Body of pancreas (tissue), 4 donors: ENCODE results near the gene UBE2V1. TPM values are rescaled to one million over a fixed set of nuclear protein-coding genes. Genes with fewer than 3 reads are reported as not detected.

Experiments
- ATAC-seq: fragments of 150-250 bp; one replicate; pipeline ENCODE4 v1.9.1; 2016
- DNase-seq, 4 donors: peaks; one replicate each; pipeline ENCODE4 v3.0.0-alpha.2; 2019
- H3K27ac ChIP-seq, 4 donors: fragments of 200-600 bp; sonication (generic); 1 replicate in 3 of 4; 2 replicates in 1 of 4; pipeline versions ENCODE4 v1.5.1 to v1.6.1; 2016 to 2019; ENCODE audit warnings: mild to moderate bottlenecking in 1 of 4, mixed read lengths in 1 of 4, moderate library complexity in 1 of 4
- H3K27me3 ChIP-seq, 2 donors: fragments of 200-600 bp; sonication (generic); one replicate each; pipeline ENCODE4 v1.6.0; 2016; ENCODE audit warnings: mild to moderate bottlenecking in 1 of 2
- H3K36me3 ChIP-seq, 2 donors: fragments of 200-600 bp; sonication (generic); replicated peaks in 1 of 2; 2 replicates each; pipeline ENCODE4 v1.5.1; 2016; ENCODE audit warnings: low read depth in 2 of 2; ENCODE audit not compliant: insufficient read depth in 1 of 2
- H3K4me1 ChIP-seq: fragments of 200-600 bp; sonication (generic); one replicate; pipeline ENCODE4 v1.6.0; 2016
- H3K4me3 ChIP-seq, 2 donors: fragments of 200-600 bp; sonication (generic); 1 replicate in 1 of 2; 2 replicates in 1 of 2; pipeline ENCODE4 v1.5.1; 2016 to 2019
- H3K9me3 ChIP-seq, 3 donors: fragments of 200-600 bp; sonication (generic); 1 replicate in 2 of 3; 2 replicates in 1 of 3; pipeline ENCODE4 v1.5.1; 2016
- CTCF ChIP-seq, 7 experiments: fragments of 450-650 bp in 4 of 7; fragments of 200-600 bp in 3 of 7; sonication (generic) in 3 of 7; IDR thresholded peaks; one replicate each; pipeline ENCODE4 v1.5.1; 2016 to 2019; ENCODE audit warnings: antibody characterized with exemption in 7 of 7
- POLR2A ChIP-seq, 3 donors: fragments of 450-650 bp; IDR thresholded peaks; one replicate each; pipeline ENCODE4 v1.6.1; 2016; ENCODE audit warnings: antibody characterized with exemption in 3 of 3, mild to moderate bottlenecking in 2 of 3
- WGBS, 2 donors: methylation state at CpG; one replicate each; pipeline ENCODE4 v1.1.5; 2017; 5-methylcytosine and 5-hydroxymethylcytosine counted together
- intact Hi-C: fragments of 100-400 bp; cut with DNase I; formaldehyde crosslinking; loops from one replicate; pipeline ENCODE4 v1.15.1; 2023
- total RNA-seq, 2 donors: library from RNA; depleted of rRNA; stranded (reverse); fragments of >200 nt; gene quantifications; one replicate each; pipeline ENCODE4 v1.1.0, GENCODE V29; 2016

UBE2V1 gene
- total RNA-seq, 2 donors from 2014 or later: 42.0 to 43.8 TPM

- 74 to 89% methylated on average over 2 of the region's 2 CpGs for WGBS, 2 donors
- H3K4me1 ChIP-seq: peaks cover 11% of the 10 kb centered on the region
- TF ChIP-seq CTCF (IDR thresholded peaks at IDR 0.05) (no peak), POLR2A (IDR thresholded peaks at IDR 0.05) (no peak)
- H3K4me3 ChIP-seq: no peak overlapping the region
- H3K27me3 ChIP-seq: no peaks in the 10 kb centered on the region
- intact Hi-C loops: no loop called here
- ATAC-seq (no peak), DNase-seq (no peak)
- H3K9me3 ChIP-seq: no peaks in the 10 kb centered on the region
- H3K36me3 ChIP-seq: peaks cover 0 to 2% of the 10 kb centered on the region in 2 donors
- H3K27ac ChIP-seq: no peak overlapping the region
Observed at GRCh38 chr20:50089787-50090177, 23.2 kb downstream of the UBE2V1 start.

- DNase-seq: no peak
- no peak overlapping the region for H3K27ac ChIP-seq
- intact Hi-C loops: no loop called here
Observed at GRCh38 chr20:50089140-50089786, 23.7 kb downstream of the UBE2V1 start.

GRCh38 chr20:50088022-50088421 lies 24.9 kb downstream of the UBE2V1 start:
- WGBS, 2 donors: 23 to 35% methylated on average over 2 of the region's 2 CpGs
- TF ChIP-seq CTCF (IDR thresholded peaks at IDR 0.05) (no peak), POLR2A (IDR thresholded peaks at IDR 0.05) (no peak)
- H3K27ac ChIP-seq: no peak overlapping the region
- H3K36me3 ChIP-seq: peaks cover 0 to 2% of the 10 kb centered on the region in 2 donors
- DNase-seq (no peak), ATAC-seq (no peak)
- no peaks in the 10 kb centered on the region for H3K27me3 ChIP-seq
- no peak overlapping the region for H3K4me3 ChIP-seq
- H3K9me3 ChIP-seq: no peaks in the 10 kb centered on the region
- peaks cover 11% of the 10 kb centered on the region for H3K4me1 ChIP-seq
- intact Hi-C loops: no loop called here

More at GRCh38 chr20:50089140-50089786, 23.7 kb downstream of the UBE2V1 start:
- H3K4me3 ChIP-seq: no peak overlapping the region
- H3K27me3 ChIP-seq: no peaks in the 10 kb centered on the region
- no peak for ATAC-seq
- TF ChIP-seq POLR2A (IDR thresholded peaks at IDR 0.05) (no peak), CTCF (IDR thresholded peaks at IDR 0.05) (no peak)
- WGBS, 2 donors: 80 to 84% methylated on average over 5 of the region's 5 CpGs
- peaks cover 0 to 2% of the 10 kb centered on the region in 2 donors for H3K36me3 ChIP-seq
- H3K4me1 ChIP-seq: peaks cover 11% of the 10 kb centered on the region
- H3K9me3 ChIP-seq: no peaks in the 10 kb centered on the region

GRCh38 chr20:50085481-50086365 lies 27.2 kb downstream of the UBE2V1 start:
- intact Hi-C loops: no loop called here
- Histone ChIP-seq H3K27ac (peak overlapping the region in 2 of 4 donors; percentile 0 to 21), H3K9me3 (no peaks in the 10 kb centered on the region), H3K4me1 (peaks cover 11% of the 10 kb centered on the region), H3K4me3 (no peak overlapping the region), H3K27me3 (no peaks in the 10 kb centered on the region), H3K36me3 (peaks cover 0 to 7% of the 10 kb centered on the region in 2 donors)
- peak; percentile 59 to 73 (median 69) for TF ChIP-seq CTCF (IDR thresholded peaks at IDR 0.05)
- no peak for TF ChIP-seq POLR2A (IDR thresholded peaks at IDR 0.05)
- peak in 3 of 4 donors; percentile 28 to 49 (median 43) for DNase-seq
- peak; percentile 81 for ATAC-seq
- 15 to 20% methylated on average over 10 of the region's 10 CpGs for WGBS, 2 donors
